OCI-LY7 (cell line): ENCODE data around the gene ACVR2A. TPM values are rescaled to one million over a fixed set of nuclear protein-coding genes. Genes with fewer than 3 reads are reported as not detected.

Source experiments
- BruUV-seq: library from RNA; stranded (reverse); fragments of 400-500 nt; replicated peaks from 2 replicates; lab custom pipeline; 2021; lab: Mats Ljungman, UMichigan
- CTCF ChIA-PET: fragments of 300-600 bp; sonication (Branson Sonifier 250); formaldehyde crosslinking; loops from one replicate; lab custom pipeline; 2022; ENCODE audit warnings: antibody characterized with exemption; ENCODE audit not compliant: unreplicated experiment; lab: Charles Lee
- POLR2A ChIA-PET: fragments of 300-600 bp; sonication (Branson Sonifier 250); formaldehyde crosslinking; loops from one replicate; lab custom pipeline; 2022; ENCODE audit warnings: antibody characterized with exemption; lab: Charles Lee
- DNase-seq: peaks from one replicate; pipeline ENCODE4 v3.0.0-alpha.2; 2015; ENCODE audit warnings: low spot score
- H2AFZ ChIP-seq: fragments of 200-600 bp; sonication (generic), shearing (Covaris generic); 2 replicates; pipeline ENCODE4 v1.6.1; 2014; ENCODE audit warnings: mild to moderate bottlenecking, antibody characterized with exemption, low read length, moderate library complexity
- H3K27ac ChIP-seq: fragments of 200-600 bp; sonication (generic); 2 replicates; pipeline ENCODE4 v1.5.1; 2014; ENCODE audit warnings: mixed run types, low read depth, mild to moderate bottlenecking, moderate library complexity, low read length, inconsistent platforms; ENCODE audit not compliant: poor library complexity, severe bottlenecking
- H3K36me3 ChIP-seq: fragments of 200-600 bp; sonication (generic); 2 replicates; pipeline ENCODE4 v1.6.1; 2014; ENCODE audit warnings: mild to moderate bottlenecking, antibody characterized with exemption, low read length, moderate library complexity, mixed read lengths; ENCODE audit not compliant: insufficient read depth
- H3K4me1 ChIP-seq: fragments of 200-600 bp; sonication (generic); 2 replicates; pipeline ENCODE4 v1.5.1; 2014; ENCODE audit warnings: mild to moderate bottlenecking, low read length; ENCODE audit not compliant: insufficient read depth, poor library complexity, severe bottlenecking
- H3K4me2 ChIP-seq: fragments of 200-600 bp; sonication (generic); 2 replicates; pipeline ENCODE4 v1.6.1; 2014; ENCODE audit warnings: mild to moderate bottlenecking, low read length
- H3K4me3 ChIP-seq: fragments of 200-600 bp; sonication (generic); 2 replicates; pipeline ENCODE4 v1.5.1; 2014; ENCODE audit warnings: mild to moderate bottlenecking, low read depth, low read length; ENCODE audit not compliant: poor library complexity, severe bottlenecking
- H3K79me2 ChIP-seq: fragments of 200-600 bp; sonication (generic); 2 replicates; pipeline ENCODE4 v1.6.1; 2016; ENCODE audit warnings: low read depth, mild to moderate bottlenecking, low read length, moderate library complexity, mixed read lengths; ENCODE audit not compliant: insufficient read depth
- H3K9me2 ChIP-seq: fragments of 200-600 bp; sonication (generic); 2 replicates; pipeline ENCODE4 v1.6.1; 2016; ENCODE audit warnings: mild to moderate bottlenecking, low read length, mixed read lengths; ENCODE audit not compliant: insufficient read depth
- H3K9me3 ChIP-seq: fragments of 200-600 bp; sonication (generic); 2 replicates; pipeline ENCODE4 v1.6.1; 2014; ENCODE audit warnings: mild to moderate bottlenecking, mixed run types, low read length, mixed read lengths
- H4K20me1 ChIP-seq: fragments of 200-600 bp; sonication (generic); 2 replicates; pipeline ENCODE4 v1.6.1; 2014; ENCODE audit warnings: mild to moderate bottlenecking, antibody characterized with exemption, low read length, moderate library complexity, mixed read lengths; ENCODE audit not compliant: insufficient read depth
- EZH2phosphoT487 ChIP-seq: fragments of 200-600 bp; sonication (generic); IDR thresholded peaks from 2 replicates; pipeline ENCODE4 v1.6.1; 2018; ENCODE audit warnings: low read depth, borderline replicate concordance, mild to moderate bottlenecking, mixed run types, antibody characterized with exemption, low read length, moderate library complexity, mixed read lengths
- intact Hi-C: fragments of 100-400 bp; cut with micrococcal nuclease; formaldehyde crosslinking; loops from one replicate; pipeline ENCODE4 v1.10.0; 2022; ENCODE audit not compliant: unreplicated experiment
- total RNA-seq, 2 experiments: library from RNA; depleted of rRNA in 1 of 2; stranded (reverse); fragments of >200 nt in 1 of 2; shearing (Covaris generic) in 1 of 2; gene quantifications; 2 replicates each; pipeline ENCODE4 v1.2.3, GENCODE V29; 2014 to 2022
- TF ChIP-seq, protein P1 (sequence below): fragments of 200-600 bp; sonication (generic); conservative IDR thresholded peaks from 2 replicates; pipeline ENCODE4 v1.5.1; 2014; ENCODE audit warnings: mild to moderate bottlenecking, antibody characterized with exemption, low read length, moderate library complexity, mixed read lengths

Gene ACVR2A
- total RNA-seq, 2 experiments from 2014 or later, result 1.5 to 2.5 TPM

- H3K9me3 ChIP-seq, result no peaks in the 10 kb centered on the region
- H4K20me1 ChIP-seq, result no peaks in the 10 kb centered on the region
- ChIA-PET POLR2A (interaction anchor here (1.2 kb wide), 1 partner anchor 17 kb away, joined by 3 read pairs; no protein-coding TSS in a partner anchor), CTCF (no interaction called here)
- no peaks in the 10 kb centered on the region for H3K9me2 ChIP-seq
- no peaks in the 10 kb centered on the region for H3K79me2 ChIP-seq
- H3K27ac ChIP-seq, result no peak overlapping the region
- no TSS peak for BruUV-seq
- intact Hi-C loops, result no loop called here
- H2AFZ ChIP-seq, result no peak overlapping the region
- no peak for TF ChIP-seq EZH2phosphoT487
- TF ChIP-seq, protein P1, sequence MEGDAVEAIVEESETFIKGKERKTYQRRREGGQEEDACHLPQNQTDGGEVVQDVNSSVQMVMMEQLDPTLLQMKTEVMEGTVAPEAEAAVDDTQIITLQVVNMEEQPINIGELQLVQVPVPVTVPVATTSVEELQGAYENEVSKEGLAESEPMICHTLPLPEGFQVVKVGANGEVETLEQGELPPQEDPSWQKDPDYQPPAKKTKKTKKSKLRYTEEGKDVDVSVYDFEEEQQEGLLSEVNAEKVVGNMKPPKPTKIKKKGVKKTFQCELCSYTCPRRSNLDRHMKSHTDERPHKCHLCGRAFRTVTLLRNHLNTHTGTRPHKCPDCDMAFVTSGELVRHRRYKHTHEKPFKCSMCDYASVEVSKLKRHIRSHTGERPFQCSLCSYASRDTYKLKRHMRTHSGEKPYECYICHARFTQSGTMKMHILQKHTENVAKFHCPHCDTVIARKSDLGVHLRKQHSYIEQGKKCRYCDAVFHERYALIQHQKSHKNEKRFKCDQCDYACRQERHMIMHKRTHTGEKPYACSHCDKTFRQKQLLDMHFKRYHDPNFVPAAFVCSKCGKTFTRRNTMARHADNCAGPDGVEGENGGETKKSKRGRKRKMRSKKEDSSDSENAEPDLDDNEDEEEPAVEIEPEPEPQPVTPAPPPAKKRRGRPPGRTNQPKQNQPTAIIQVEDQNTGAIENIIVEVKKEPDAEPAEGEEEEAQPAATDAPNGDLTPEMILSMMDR, result no peak
- DNase-seq, result no peak
- H3K4me1 ChIP-seq, result no peaks in the 10 kb centered on the region
- no peaks in the 10 kb centered on the region for H3K36me3 ChIP-seq
- H3K4me3 ChIP-seq, result no peak overlapping the region
- no peak overlapping the region for H3K4me2 ChIP-seq
Observed at GRCh38 chr2:147916723-147917122, 71.9 kb downstream of the ACVR2A start.

GRCh38 chr2:147917161-147917560 lies 72.3 kb downstream of the ACVR2A start:
- Histone ChIP-seq H3K9me2 (no peaks in the 10 kb centered on the region), H3K79me2 (no peaks in the 10 kb centered on the region), H3K4me1 (no peaks in the 10 kb centered on the region), H3K4me3 (no peak overlapping the region), H2AFZ (no peak overlapping the region), H3K27ac (no peak overlapping the region), H3K4me2 (no peak overlapping the region), H3K9me3 (no peaks in the 10 kb centered on the region), H4K20me1 (no peaks in the 10 kb centered on the region), H3K36me3 (no peaks in the 10 kb centered on the region)
- intact Hi-C loops, result no loop called here
- BruUV-seq, result no TSS peak
- POLR2A ChIA-PET, result interaction anchor here (1.2 kb wide), 1 partner anchor 18 kb away, joined by 3 read pairs; no protein-coding TSS in a partner anchor
- CTCF ChIA-PET, result no interaction called here
- TF ChIP-seq EZH2phosphoT487, result no peak
- DNase-seq, result no peak

GRCh38 chr2:147923846-147924245 lies 79.0 kb downstream of the ACVR2A start:
- H3K27ac ChIP-seq, result no peak overlapping the region
- BruUV-seq, result no TSS peak
- no peaks in the 10 kb centered on the region for H3K9me2 ChIP-seq
- DNase-seq, result no peak
- H4K20me1 ChIP-seq, result no peaks in the 10 kb centered on the region
- intact Hi-C loops, result no loop called here
- no peak overlapping the region for H2AFZ ChIP-seq
- H3K9me3 ChIP-seq, result no peaks in the 10 kb centered on the region
- no peak for TF ChIP-seq EZH2phosphoT487
- TF ChIP-seq, protein P1, result no peak
- H3K79me2 ChIP-seq, result no peaks in the 10 kb centered on the region
- H3K4me2 ChIP-seq, result no peak overlapping the region
- no peaks in the 10 kb centered on the region for H3K4me1 ChIP-seq
- no peak overlapping the region for H3K4me3 ChIP-seq
- no peaks in the 10 kb centered on the region; the same call in 1 of the 2 replicates for H3K36me3 ChIP-seq
- POLR2A ChIA-PET, result no interaction called here
- CTCF ChIA-PET, result no interaction called here
